Coronary artery (tissue), 2 donors: ENCODE data around the gene PLA2G5.
A peak's percentile ranks its signal among the peaks of the same experiment; 100 is the strongest.

ENCODE experiments used
- DNase-seq: peaks from one replicate; pipeline ENCODE4 v3.0.0-alpha.2; 2017; ENCODE audit warnings: low spot score
- H3K27ac ChIP-seq, 2 donors: fragments of 200-600 bp; sonication (generic); one replicate each; pipeline ENCODE4 v1.5.1; 2016 to 2019
- H3K4me3 ChIP-seq: fragments of 200-600 bp; sonication (generic); 2 replicates; pipeline ENCODE4 v1.5.1; 2016; ENCODE audit warnings: mild to moderate bottlenecking, moderate library complexity
- CTCF ChIP-seq: fragments of 200-600 bp; sonication (generic); IDR thresholded peaks from one replicate; pipeline ENCODE4 v1.5.1; 2019; ENCODE audit warnings: antibody characterized with exemption

Gene PLA2G5

DNA sequence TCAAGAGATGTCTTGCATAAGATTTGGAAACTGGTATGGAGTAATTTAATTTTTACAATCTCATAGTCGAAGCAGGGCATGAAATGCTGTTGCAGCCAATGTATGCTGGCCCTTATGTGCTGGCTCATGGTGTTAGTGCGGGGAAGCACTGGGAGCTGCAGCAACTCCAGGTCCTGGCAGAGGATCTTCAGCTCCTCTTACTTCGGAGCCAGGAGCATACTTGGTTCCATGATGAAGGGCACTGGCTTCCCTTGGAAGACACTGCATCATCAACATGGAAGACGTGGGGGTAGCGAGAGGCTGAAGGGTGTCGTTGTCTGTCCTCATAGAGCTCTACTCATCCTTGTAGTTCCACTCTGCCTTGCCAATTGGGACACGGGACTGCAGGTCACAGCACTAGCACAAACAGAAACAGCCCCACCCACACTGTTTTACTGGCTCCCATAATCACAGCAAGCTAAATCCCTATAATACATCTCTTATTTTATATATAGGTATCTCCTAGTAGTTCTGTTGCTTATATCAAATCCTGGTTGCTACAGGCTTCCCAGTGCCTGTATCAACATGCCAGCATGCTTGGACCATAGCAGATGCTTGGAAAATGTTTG lies 26.9 kb downstream of the PLA2G5 start:
- DNase-seq = no peak
- Histone ChIP-seq H3K4me3 (no peak overlapping the region), H3K27ac (no peak overlapping the region)
- TF ChIP-seq CTCF = no peak

DNA sequence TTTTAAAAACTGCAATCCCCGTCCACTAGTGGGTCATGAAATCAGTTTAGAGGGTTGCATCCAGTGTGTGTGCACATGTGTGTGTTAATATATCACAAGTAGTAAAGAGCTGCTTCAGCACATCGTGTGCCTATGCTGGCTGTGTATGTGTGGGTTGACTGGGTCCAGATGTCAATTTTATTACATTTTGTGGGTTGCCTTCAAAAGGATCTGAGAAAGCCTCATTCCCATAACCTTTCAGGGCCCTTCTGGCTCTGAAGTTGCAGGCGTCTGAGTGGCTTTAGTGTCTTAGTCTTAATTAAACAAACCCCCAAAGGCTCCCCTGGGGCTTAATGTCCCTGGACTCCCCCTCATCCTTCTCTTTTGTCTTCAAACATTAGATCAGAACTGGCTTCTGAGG lies 29.5 kb downstream of the PLA2G5 start:
- no peak for DNase-seq
- H3K27ac ChIP-seq = no peak overlapping the region
- no peak overlapping the region for H3K4me3 ChIP-seq
- TF ChIP-seq CTCF = no peak

GRCh38 chr1:20100632-20101355 lies 30.8 kb downstream of the PLA2G5 start:
- TF ChIP-seq CTCF = peak; percentile 32
- no peak for DNase-seq
- Histone ChIP-seq H3K27ac (no peak overlapping the region), H3K4me3 (no peak overlapping the region)

GRCh38 chr1:20102875-20103274 lies 32.9 kb downstream of the PLA2G5 start:
- TF ChIP-seq CTCF = no peak
- Histone ChIP-seq H3K27ac (no peak overlapping the region), H3K4me3 (no peak overlapping the region)

DNA sequence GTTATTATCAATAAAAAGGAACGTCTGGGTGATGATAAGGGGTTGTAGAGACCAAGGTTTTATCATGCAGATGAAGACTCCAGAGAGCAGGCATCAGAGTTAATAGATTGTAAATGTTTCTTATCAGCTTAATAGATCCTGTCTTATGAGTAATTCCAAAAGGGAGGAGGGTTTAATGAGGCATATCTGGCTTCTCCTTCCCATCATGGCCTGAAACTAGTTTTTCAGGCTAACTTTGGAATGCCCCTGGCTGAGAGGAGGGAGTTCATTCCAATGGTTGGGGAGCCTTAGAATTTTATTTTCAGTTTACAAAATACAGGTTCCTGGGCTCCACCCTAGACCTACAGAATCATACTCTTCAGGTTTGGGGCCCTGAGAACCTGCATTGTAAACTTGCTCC lies 35.9 kb downstream of the PLA2G5 start:
- TF ChIP-seq CTCF = no peak
- no peak overlapping the region for H3K27ac ChIP-seq
- DNase-seq = no peak

More at GRCh38 chr1:20102875-20103274, 32.9 kb downstream of the PLA2G5 start:
- DNase-seq = no peak

DNA sequence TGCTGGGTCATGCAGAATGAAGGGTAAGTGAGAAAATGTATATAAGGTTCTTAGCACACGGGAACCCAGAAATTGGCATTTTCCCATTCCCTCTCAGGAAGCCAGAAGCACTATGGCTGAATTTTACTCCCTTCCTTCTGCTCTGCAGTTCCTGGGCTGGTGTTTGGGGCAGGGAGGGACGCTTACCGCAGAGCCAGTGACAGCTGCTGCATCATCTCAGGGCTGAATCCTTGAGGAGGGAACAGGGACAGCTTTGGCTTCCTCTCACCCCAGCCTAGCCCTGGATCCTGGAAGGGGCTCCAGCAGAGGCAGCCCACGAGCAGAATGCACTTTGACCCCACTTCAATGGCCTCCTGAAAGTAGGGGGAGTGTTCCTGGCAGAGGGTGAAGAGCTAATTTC lies 37.4 kb downstream of the PLA2G5 start:
- Histone ChIP-seq H3K27ac (no peak overlapping the region), H3K4me3 (no peak overlapping the region)
- no peak for DNase-seq
- no peak for TF ChIP-seq CTCF

More for the DNA sequence above, 35.9 kb downstream of the PLA2G5 start:
- H3K4me3 ChIP-seq = no peak overlapping the region

DNA sequence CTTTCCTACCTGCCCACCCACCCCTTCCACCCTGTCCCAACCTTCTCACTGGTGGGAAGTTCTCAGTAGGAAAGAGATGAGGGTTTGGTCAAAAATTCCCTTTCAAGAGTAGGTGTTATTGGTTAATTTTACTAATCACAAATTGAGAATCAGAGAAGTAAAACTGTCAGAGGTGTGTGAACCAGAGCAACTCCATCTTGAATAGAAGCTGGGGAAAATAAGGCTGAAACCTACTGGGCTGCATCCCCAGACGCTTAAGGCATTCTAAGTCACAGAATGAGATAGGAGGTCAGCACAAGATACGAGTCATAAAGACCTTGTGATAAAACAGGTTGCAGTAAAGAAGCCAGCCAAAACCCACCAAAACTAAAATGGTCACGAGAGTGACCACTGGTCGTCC lies 37.8 kb downstream of the PLA2G5 start:
- DNase-seq = no peak
- Histone ChIP-seq H3K27ac (no peak overlapping the region), H3K4me3 (no peak overlapping the region)
- no peak for TF ChIP-seq CTCF
